ENCODE data around the gene ASTN2. TPM values are rescaled to one million over a fixed set of nuclear protein-coding genes. Genes with fewer than 3 reads are reported as not detected.

The ASTN2 gene
- total and polyA plus RNA-seq, 12 donors: 1.9 to 11.1 (median 4.0) TPM

- Histone ChIP-seq H3K27me3 (peaks cover 0 to 17% (median 4%) of the 10 kb centered on the region in 7 donors), H3K27ac (no peak overlapping the region), H3K36me3 (no peaks in the 10 kb centered on the region), H3K4me3 (no peak overlapping the region), H3K4me1 (no peaks in the 10 kb centered on the region), H3K9me3 (no peaks in the 10 kb centered on the region)
- ATAC-seq: no peak
- no peak for TF ChIP-seq CTCF (IDR thresholded peaks at IDR 0.05)
- WGBS, 2 donors: 90 to 92% methylated on average over 2 of the region's 2 CpGs
- DNase-seq: no peak
- intact Hi-C loops (cut with DNase I): no loop called here
These were observed 628.1 kb downstream of the ASTN2 start for GRCh38 chr9:116786737-116787136.

- Histone ChIP-seq H3K4me3 (no peak overlapping the region), H3K36me3 (no peaks in the 10 kb centered on the region), H3K9me3 (peaks cover 0 to 10% (median 0%) of the 10 kb centered on the region in 11 donors), H3K4me1 (no peaks in the 10 kb centered on the region), H3K27me3 (no peaks in the 10 kb centered on the region), H3K27ac (no peak overlapping the region)
- intact Hi-C loops (cut with DNase I): no loop called here
- no peak for ATAC-seq
- WGBS, 2 donors: 70 to 79% methylated on average over 3 of the region's 3 CpGs
- no peak for DNase-seq
- TF ChIP-seq CTCF (IDR thresholded peaks at IDR 0.05): no peak
These were observed 637.7 kb downstream of the ASTN2 start for GRCh38 chr9:116777116-116777515.

GRCh38 chr9:116774421-116775180, 640.3 kb downstream of the ASTN2 start:
- DNase-seq (no peak), ATAC-seq (no peak)
- peaks cover 0 to 3% (median 0%) of the 10 kb centered on the region in 7 donors for H3K27me3 ChIP-seq
- intact Hi-C loops (cut with DNase I): no loop called here
- no peak overlapping the region for H3K27ac ChIP-seq
- no peak overlapping the region for H3K4me3 ChIP-seq
- H3K9me3 ChIP-seq: peaks cover 0 to 9% (median 0%) of the 10 kb centered on the region in 11 donors
- WGBS, 2 donors: 71 to 73% methylated on average over 4 of the region's 4 CpGs
- H3K36me3 ChIP-seq: no peaks in the 10 kb centered on the region
- H3K4me1 ChIP-seq: no peaks in the 10 kb centered on the region
- no peak for TF ChIP-seq CTCF (IDR thresholded peaks at IDR 0.05)

GRCh38 chr9:116767219-116767618, 647.6 kb downstream of the ASTN2 start:
- Histone ChIP-seq H3K27ac (no peak overlapping the region), H3K27me3 (peaks cover 0 to 20% (median 0%) of the 10 kb centered on the region in 7 donors), H3K4me3 (no peak overlapping the region), H3K9me3 (no peaks in the 10 kb centered on the region), H3K4me1 (no peaks in the 10 kb centered on the region), H3K36me3 (no peaks in the 10 kb centered on the region)
- DNase-seq (no peak), ATAC-seq (no peak)
- no peak for TF ChIP-seq CTCF (IDR thresholded peaks at IDR 0.05)
- intact Hi-C loops (cut with DNase I): loop anchor here in 1 of 10 donors (10.0 kb wide), 1 partner anchor 642 kb away; no protein-coding TSS in a partner anchor
- 53 to 56% methylated on average over 8 of the region's 8 CpGs for WGBS, 2 donors
